NCI-H1436 treated with DMSO at 0.1 percent for 48 hours (cell line): ENCODE results near the gene RPL12.

Experiments used
- DNase-seq: peaks from one replicate; lab custom pipeline; 2025; lab: John Stamatoyannopoulos, UW

Gene RPL12

GRCh38 chr9:127438394-127438793, 12.8 kb downstream of the RPL12 start:
- no peak for DNase-seq

- DNase-seq, result no peak
These were observed 13.5 kb downstream of the RPL12 start for GRCh38 chr9:127437497-127438264.

DNA sequence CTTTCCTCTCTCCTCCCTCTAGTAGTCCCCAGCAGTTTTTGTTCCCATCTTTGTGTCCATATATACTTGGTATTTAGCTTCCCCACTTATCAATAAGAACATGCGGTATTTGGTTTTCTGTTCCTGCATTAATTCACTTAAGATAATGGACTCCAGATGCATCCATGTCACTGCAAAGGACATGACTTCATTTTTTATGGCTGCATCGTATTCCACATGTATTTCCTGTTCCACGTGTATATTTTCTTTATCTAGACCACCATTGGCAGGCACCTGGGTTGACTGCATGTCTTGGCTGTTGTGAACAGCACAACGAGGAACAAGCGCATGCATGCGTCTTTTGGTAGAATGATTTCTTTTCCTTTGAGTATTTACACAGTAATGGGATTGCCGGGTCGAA, 20.8 kb downstream of the RPL12 start:
- no peak for DNase-seq

GRCh38 chr9:127428348-127428747, 22.9 kb downstream of the RPL12 start:
- DNase-seq, result no peak

DNA sequence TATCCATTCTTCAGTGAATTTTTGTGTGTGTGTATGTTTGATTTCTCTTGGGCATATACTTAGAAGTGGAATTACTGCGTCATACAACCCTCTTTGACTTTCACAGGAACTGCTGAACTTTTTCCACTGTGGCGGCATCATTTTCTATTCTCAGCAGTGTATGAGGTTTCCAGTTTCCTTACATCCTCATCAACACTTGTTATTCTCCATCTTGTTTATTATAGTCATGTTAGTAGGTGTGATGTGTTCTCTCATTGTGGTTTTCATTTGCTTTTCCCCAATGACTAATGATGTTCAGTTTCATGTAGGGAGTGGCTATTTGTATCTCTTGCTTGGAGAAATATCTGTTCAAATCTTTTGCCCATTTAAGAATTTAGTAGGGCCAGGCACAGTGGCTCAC, 24.4 kb downstream of the RPL12 start:
- DNase-seq, result no peak

- DNase-seq, result no peak
These were observed 26.6 kb downstream of the RPL12 start for GRCh38 chr9:127424676-127424999.

GRCh38 chr9:127423934-127424675, 27.1 kb downstream of the RPL12 start, which contains the start of gene ZNF79:
Gene ZNF79, plus strand, starts transcription at chr9:127424382. Its CDS starts 406 bp downstream, at chr9:127424788.
- peak; percentile 43 for DNase-seq

DNA sequence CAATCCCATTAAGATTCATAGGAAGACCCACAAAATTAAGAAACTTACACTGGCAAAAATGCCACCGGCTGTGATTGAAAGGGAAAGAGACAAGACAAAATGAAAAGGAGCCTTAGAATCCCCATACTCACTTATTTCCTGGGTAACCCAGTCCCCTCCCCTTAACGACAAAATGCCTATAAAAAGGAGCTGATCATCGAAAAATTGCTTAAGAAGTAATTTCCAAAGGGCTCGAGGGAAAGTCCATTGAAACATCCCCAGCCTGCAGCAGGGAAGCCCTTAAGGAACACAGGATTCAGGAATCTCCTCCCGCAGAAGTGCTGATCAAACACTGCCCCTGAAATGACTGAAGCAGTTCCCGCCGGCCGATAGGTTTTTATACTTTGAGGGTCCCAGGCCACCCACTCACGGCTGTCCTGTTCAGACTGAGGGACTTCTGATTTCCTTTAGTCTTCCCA, 27.7 kb downstream of the RPL12 start:
- DNase-seq, result no peak

DNA sequence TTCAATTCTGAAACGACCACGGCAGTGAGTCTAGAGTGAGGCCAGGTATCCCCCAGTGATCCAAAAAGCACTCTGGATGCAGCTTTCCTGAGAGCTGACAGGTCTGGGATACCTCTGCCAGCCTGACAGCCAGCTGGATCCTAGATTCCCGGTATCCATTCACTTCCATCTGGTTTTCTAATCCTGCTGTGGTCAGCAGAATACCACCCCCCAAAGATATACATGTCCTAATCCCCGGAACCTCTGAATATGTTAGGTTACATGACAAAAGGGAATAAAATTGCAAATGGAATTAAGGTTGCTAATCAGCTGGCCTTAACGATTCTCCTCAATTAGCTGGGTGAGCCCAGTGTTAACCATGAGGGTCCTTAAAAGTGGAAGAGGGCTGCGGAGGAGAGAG, 28.4 kb downstream of the RPL12 start:
- no peak for DNase-seq

GRCh38 chr9:127422133-127422782, 28.9 kb downstream of the RPL12 start:
- no peak for DNase-seq

DNA sequence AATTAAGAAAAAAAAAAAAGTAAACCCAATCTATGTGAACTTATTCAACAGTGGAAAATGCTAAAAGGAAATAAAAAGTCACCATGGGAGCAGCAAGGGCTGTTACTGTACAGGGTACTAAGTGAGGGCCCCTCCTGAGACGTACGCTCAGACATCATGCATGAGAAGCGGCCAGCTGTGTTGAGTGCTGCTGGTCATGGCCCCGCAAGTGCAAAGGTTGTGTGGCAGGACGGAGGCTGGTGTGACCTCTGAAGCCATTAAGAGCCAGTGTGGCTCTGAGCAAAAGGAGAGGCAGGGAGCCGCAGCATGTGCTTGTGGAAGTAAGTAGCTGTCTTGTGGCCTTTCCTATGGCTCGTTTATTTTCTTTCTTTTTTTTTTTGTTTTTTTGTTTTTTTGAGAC, 30.1 kb downstream of the RPL12 start:
- no peak for DNase-seq

DNA sequence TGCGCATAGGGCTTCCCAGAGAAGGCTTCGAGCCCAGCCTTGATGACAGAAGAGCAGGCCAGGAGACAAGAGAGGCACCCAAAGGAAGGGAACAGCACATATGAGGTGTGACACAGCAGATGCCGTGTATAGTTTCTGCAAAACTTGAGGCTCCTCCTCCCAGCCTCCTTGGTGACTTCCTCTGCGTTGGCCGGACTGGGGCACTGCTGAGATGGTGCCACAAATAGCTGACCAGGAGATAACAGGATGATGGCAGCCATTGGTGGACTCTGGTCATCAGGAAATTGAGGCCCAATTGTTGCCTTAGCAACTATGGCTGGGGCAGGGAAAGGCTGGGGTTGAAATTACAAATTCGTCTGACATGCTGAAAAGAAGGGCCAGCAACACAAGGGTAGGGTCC, 31.9 kb downstream of the RPL12 start:
- no peak for DNase-seq

GRCh38 chr9:127418037-127418471, 33.2 kb downstream of the RPL12 start:
- no peak for DNase-seq

GRCh38 chr9:127417131-127418036, 33.8 kb downstream of the RPL12 start:
- DNase-seq, result peak; percentile 5

DNA sequence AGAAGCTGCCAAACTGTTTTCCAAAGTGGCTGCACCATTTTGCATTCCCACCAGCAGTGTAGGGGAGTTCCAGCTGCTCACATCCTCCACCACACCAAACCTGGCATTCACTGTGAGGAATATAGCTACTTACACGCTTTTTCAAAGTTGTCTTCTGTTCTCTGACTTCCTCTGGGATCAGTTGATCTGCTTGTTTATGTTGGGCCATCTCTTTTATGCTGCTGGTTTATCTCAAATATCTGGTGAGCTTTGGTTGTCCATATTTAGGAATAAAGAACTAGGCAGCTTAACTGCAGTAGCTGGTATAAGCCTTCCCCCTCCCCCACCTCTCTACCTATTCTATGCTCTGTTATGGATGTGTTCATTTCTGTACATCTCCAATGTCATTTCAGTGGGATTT, 35.5 kb downstream of the RPL12 start:
- no peak for DNase-seq

GRCh38 chr9:127415141-127415540, 36.1 kb downstream of the RPL12 start:
- DNase-seq, result no peak

- DNase-seq, result no peak
These were observed 40.1 kb downstream of the RPL12 start for GRCh38 chr9:127411122-127411521.

DNA sequence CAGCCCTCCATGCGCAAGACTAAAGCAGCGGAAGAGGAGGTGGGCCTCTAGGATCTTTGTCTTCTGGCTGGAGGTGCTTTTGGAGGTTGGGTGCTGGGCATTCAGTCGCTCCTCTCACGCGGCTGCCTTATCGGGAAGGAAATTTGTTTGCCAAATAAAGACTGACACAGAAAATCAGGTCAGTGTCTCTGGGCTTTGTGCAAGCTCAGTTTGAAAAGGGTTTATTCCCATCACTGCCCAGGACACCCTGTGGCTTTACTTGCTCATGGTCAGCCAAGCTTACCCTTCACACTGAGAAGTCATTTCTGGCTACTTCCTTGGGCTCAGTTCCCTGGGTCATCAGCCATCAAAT, 43.7 kb downstream of the RPL12 start:
- DNase-seq, result no peak

DNA sequence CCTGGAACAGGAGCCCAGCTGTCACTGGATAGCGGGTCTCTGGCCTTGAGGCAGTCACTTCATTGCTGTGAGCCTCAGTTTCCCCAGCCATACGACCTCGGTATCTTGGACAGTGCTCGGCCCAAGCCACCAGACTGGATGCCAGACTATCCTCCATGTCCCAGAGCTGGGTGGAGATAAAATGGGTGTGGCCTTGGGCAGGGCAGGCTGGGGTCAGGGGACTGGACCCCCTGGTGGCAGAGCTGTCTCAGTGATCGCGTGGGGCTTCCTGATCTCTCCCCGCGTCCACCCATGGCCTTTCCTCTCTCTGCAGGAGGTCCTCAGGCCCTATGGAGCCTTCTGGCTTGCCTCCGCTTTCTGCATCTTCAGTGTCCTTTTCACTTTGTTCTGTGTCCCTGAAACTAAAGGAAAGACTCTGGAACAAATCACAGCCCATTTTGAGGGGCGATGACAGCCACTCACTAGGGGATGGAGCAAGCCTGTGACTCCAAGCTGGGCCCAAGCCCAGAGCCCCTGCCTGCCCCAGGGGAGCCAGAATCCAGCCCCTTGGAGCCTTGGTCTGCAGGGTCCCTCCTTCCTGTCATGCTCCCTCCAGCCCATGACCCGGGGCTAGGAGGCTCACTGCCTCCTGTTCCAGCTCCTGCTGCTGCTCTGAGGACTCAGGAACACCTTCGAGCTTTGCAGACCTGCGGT, 44.3 kb downstream of the RPL12 start:
- DNase-seq, result no peak

DNA sequence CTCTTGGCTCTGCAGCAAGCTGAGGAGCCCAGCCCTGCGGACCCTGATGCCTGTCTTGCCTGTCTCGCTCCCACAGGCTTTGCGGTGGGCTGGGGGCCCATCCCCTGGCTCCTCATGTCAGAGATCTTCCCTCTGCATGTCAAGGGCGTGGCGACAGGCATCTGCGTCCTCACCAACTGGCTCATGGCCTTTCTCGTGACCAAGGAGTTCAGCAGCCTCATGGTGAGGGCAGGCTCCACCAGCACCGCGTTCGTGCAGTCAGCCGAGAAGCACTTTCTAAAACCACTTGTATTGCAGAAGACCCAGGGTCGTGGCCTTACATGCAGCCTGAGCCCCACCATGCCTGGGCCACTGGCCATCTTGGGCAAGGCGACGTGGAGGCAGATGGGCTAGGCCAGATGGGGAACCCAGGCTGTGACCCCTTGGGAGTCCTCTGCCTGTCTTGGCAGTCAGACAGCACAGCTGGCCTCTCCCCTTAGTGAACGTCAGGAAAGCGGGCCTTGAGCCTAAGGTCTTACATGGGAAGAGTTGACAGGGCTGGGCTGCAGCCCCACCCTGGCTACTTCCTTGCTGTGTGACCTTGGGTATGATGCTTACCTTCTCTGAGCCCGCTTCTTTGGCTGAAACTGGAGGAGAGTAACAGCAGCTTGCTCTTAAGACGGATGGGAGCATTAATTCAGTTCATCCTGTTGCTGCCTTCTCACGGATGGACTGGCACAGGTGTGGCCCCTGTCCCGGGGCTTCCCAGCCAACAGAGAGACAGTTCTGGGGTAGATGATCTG, 45.7 kb downstream of the RPL12 start:
- DNase-seq, result no peak

GRCh38 chr9:127404631-127405030, 46.6 kb downstream of the RPL12 start:
- DNase-seq, result no peak
